Measurements from ENCODE around the gene MRPS30. TPM values are rescaled to one million over a fixed set of nuclear protein-coding genes. Genes with fewer than 3 reads are reported as not detected.
"Not testable (repeated sequence)": the region's sequence is repeated elsewhere in the genome, so short reads cannot be mapped to it uniquely, and the experiment has no call there.

Gene MRPS30
- total and polyA plus RNA-seq, 2 donors (not counting 1 experiment from before 2014, with no cell fraction given), result 25.1 to 74.0 TPM

- H3K4me3 ChIP-seq (replicated peaks in 1 of 4; ENCODE audit: control extremely low read depth in 1 of 4, insufficient read depth in 1 of 4, low read depth in 3 of 4, low read length in 4 of 4); H3K79me2 ChIP-seq (ENCODE audit: control insufficient read depth, insufficient read depth, low read length); H4K20me1 ChIP-seq (ENCODE audit: control insufficient read depth, extremely low read depth, insufficient read depth, low read length); H3K27me3 ChIP-seq (ENCODE audit: control insufficient read depth, insufficient read depth, low read length); DNase-seq (ENCODE audit: low read depth in 2 of 2); H3K4me1 ChIP-seq (ENCODE audit: control insufficient read depth, extremely low read depth, insufficient read depth, low read length); H3K4me2 ChIP-seq (ENCODE audit: extremely low read depth, insufficient read depth, low read length); H3K9me3 ChIP-seq (ENCODE audit: control insufficient read depth, insufficient read depth, low read depth, low read length); H2AFZ ChIP-seq (ENCODE audit: low read length); H3K36me3 ChIP-seq (ENCODE audit: control insufficient read depth, insufficient read depth, low read length); H3K27ac ChIP-seq (ENCODE audit: insufficient read depth, low read length); H3K9ac ChIP-seq (ENCODE audit: insufficient read depth, low read length): not testable (repeated sequence)
Observed at GRCh38 chr5:44792031-44792673, 16.6 kb upstream of the MRPS30 start.

- Histone ChIP-seq H3K4me3 (replicated peaks in 1 of 4; ENCODE audit: control extremely low read depth in 1 of 4, insufficient read depth in 1 of 4, low read depth in 3 of 4, low read length in 4 of 4) (no peak overlapping the region), H4K20me1 (ENCODE audit: control insufficient read depth, extremely low read depth, insufficient read depth, low read length) (no peaks in the 10 kb centered on the region), H3K27ac (ENCODE audit: insufficient read depth, low read length) (no peak overlapping the region), H2AFZ (ENCODE audit: low read length) (no peak overlapping the region), H3K9me3 (ENCODE audit: control insufficient read depth, insufficient read depth, low read depth, low read length) (no peaks in the 10 kb centered on the region), H3K4me2 (ENCODE audit: extremely low read depth, insufficient read depth, low read length) (no peak overlapping the region), H3K4me1 (ENCODE audit: control insufficient read depth, extremely low read depth, insufficient read depth, low read length) (no peaks in the 10 kb centered on the region), H3K9ac (ENCODE audit: insufficient read depth, low read length) (no peak overlapping the region), H3K36me3 (ENCODE audit: control insufficient read depth, insufficient read depth, low read length) (no peaks in the 10 kb centered on the region), H3K27me3 (ENCODE audit: control insufficient read depth, insufficient read depth, low read length) (no peaks in the 10 kb centered on the region), H3K79me2 (ENCODE audit: control insufficient read depth, insufficient read depth, low read length) (no peaks in the 10 kb centered on the region)
- DNase-seq (ENCODE audit: low read depth in 2 of 2), result no peak
- TF ChIP-seq CTCF (conservative IDR thresholded peaks at IDR 0.05 in 1 of 2, IDR thresholded peaks at IDR 0.05 in 1 of 2; ENCODE audit: low read depth in 1 of 2, low read length in 2 of 2), result no peak
- no peak for TF ChIP-seq EZH2 (IDR thresholded peaks at IDR 0.05; ENCODE audit: low read length, missing control alignments)
Observed at GRCh38 chr5:44794371-44794770, 14.4 kb upstream of the MRPS30 start.

GRCh38 chr5:44795496-44795895 lies 13.3 kb upstream of the MRPS30 start:
- DNase-seq (ENCODE audit: low read depth in 2 of 2), result no peak
- Histone ChIP-seq H3K4me3 (replicated peaks in 1 of 4; ENCODE audit: control extremely low read depth in 1 of 4, insufficient read depth in 1 of 4, low read depth in 3 of 4, low read length in 4 of 4) (no peak overlapping the region), H3K4me2 (ENCODE audit: extremely low read depth, insufficient read depth, low read length) (no peak overlapping the region), H3K79me2 (ENCODE audit: control insufficient read depth, insufficient read depth, low read length) (no peaks in the 10 kb centered on the region), H4K20me1 (ENCODE audit: control insufficient read depth, extremely low read depth, insufficient read depth, low read length) (no peaks in the 10 kb centered on the region), H3K27me3 (ENCODE audit: control insufficient read depth, insufficient read depth, low read length) (no peaks in the 10 kb centered on the region), H3K27ac (ENCODE audit: insufficient read depth, low read length) (no peak overlapping the region), H3K9me3 (ENCODE audit: control insufficient read depth, insufficient read depth, low read depth, low read length) (no peaks in the 10 kb centered on the region), H3K4me1 (ENCODE audit: control insufficient read depth, extremely low read depth, insufficient read depth, low read length) (no peaks in the 10 kb centered on the region), H3K36me3 (ENCODE audit: control insufficient read depth, insufficient read depth, low read length) (no peaks in the 10 kb centered on the region), H3K9ac (ENCODE audit: insufficient read depth, low read length) (no peak overlapping the region), H2AFZ (ENCODE audit: low read length) (no peak overlapping the region)
- TF ChIP-seq CTCF (conservative IDR thresholded peaks at IDR 0.05 in 1 of 2, IDR thresholded peaks at IDR 0.05 in 1 of 2; ENCODE audit: low read depth in 1 of 2, low read length in 2 of 2) (no peak), EZH2 (IDR thresholded peaks at IDR 0.05; ENCODE audit: low read length, missing control alignments) (no peak)

All from fibroblast of lung (primary cell).